CD4-positive, alpha-beta memory T cell (primary cell): ENCODE results near the gene PGLYRP3. TPM values are rescaled to one million over a fixed set of nuclear protein-coding genes. Genes with fewer than 3 reads are reported as not detected.

ENCODE experiments used
- polyA plus RNA-seq, 2 donors: library from polyadenylated mRNA; unstranded; fragments of 300-500 nt; fragmentation: Illumina TruSeq; gene quantifications; one replicate each; pipeline ENCODE4 v1.2.3, GENCODE V29; 2021
- total RNA-seq, 2 experiments: library from RNA; stranded (reverse); gene quantifications; one replicate each; pipeline ENCODE4 v1.2.3, GENCODE V29; 2021

Gene PGLYRP3
- total and polyA plus RNA-seq, 4 experiments from 2014 or later, result not detected

Other genes starting within 250 kb of the PGLYRP3 start
- not detected for gene SPRR2B, start 241.3 kb downstream of the PGLYRP3 start, total RNA-seq
- not detected for gene SPRR2B, start 241.3 kb downstream of the PGLYRP3 start, polyA plus RNA-seq
- not detected for gene SPRR2E, start 218.4 kb downstream of the PGLYRP3 start, total RNA-seq
- not detected for gene SPRR2E, start 218.4 kb downstream of the PGLYRP3 start, polyA plus RNA-seq
- gene SPRR2F, start 199.4 kb downstream of the PGLYRP3 start, total RNA-seq, result not detected
- not detected for gene SPRR2F, start 199.4 kb downstream of the PGLYRP3 start, polyA plus RNA-seq
- not detected for gene SPRR2G, start 162.1 kb downstream of the PGLYRP3 start, total RNA-seq
- not detected for gene SPRR2G, start 162.1 kb downstream of the PGLYRP3 start, polyA plus RNA-seq
- not detected for gene LELP1, start 109.5 kb downstream of the PGLYRP3 start, total RNA-seq
- not detected for gene LELP1, start 109.5 kb downstream of the PGLYRP3 start, polyA plus RNA-seq
- not detected for gene PRR9, start 95.4 kb downstream of the PGLYRP3 start, total RNA-seq
- gene PRR9, start 95.4 kb downstream of the PGLYRP3 start, polyA plus RNA-seq, result not detected
- gene LORICRIN, start 53.3 kb downstream of the PGLYRP3 start, total RNA-seq, result not detected
- gene LORICRIN, start 53.3 kb downstream of the PGLYRP3 start, polyA plus RNA-seq, result not detected
- not detected for gene PGLYRP4, start 35.9 kb upstream of the PGLYRP3 start, total RNA-seq
- gene PGLYRP4, start 35.9 kb upstream of the PGLYRP3 start, polyA plus RNA-seq, result not detected
- gene S100A9, start 44.9 kb upstream of the PGLYRP3 start, total RNA-seq, result 1 to 10 TPM; 7.4 to 7.7 TPM
- gene S100A9, start 44.9 kb upstream of the PGLYRP3 start, polyA plus RNA-seq, result 10 to 100 TPM in 1 of 2 donors, 1 to 10 TPM in 1; 8.0 to 11.6 TPM
- gene S100A12, start 62.7 kb upstream of the PGLYRP3 start, total RNA-seq, result not detected
- under 1 TPM in 1 of 2 donors, not detected in 1; 0.95 TPM for gene S100A12, start 62.7 kb upstream of the PGLYRP3 start, polyA plus RNA-seq
- gene S100A8, start 78.1 kb upstream of the PGLYRP3 start, total RNA-seq, result under 1 TPM in 1 of 2 experiments, not detected in 1; 0.73 TPM
- gene S100A8, start 78.1 kb upstream of the PGLYRP3 start, polyA plus RNA-seq, result 1 to 10 TPM; 1.6 to 4.0 TPM
- not detected for gene S100A7A, start 103.6 kb upstream of the PGLYRP3 start, total RNA-seq
- gene S100A7A, start 103.6 kb upstream of the PGLYRP3 start, polyA plus RNA-seq, result not detected
- not detected for gene S100A7, start 147.7 kb upstream of the PGLYRP3 start, total RNA-seq
- not detected for gene S100A7, start 147.7 kb upstream of the PGLYRP3 start, polyA plus RNA-seq
- gene S100A6, start 223.0 kb upstream of the PGLYRP3 start, total RNA-seq, result 100 to 1,000 TPM; 342 to 356 TPM
- 100 to 1,000 TPM; 848 to 918 TPM for gene S100A6, start 223.0 kb upstream of the PGLYRP3 start, polyA plus RNA-seq
- 1 to 10 TPM in 1 of 2 experiments, under 1 TPM in 1; 0.93 to 1.8 TPM for gene S100A5, start 228.0 kb upstream of the PGLYRP3 start, total RNA-seq
- 1 to 10 TPM in 1 of 2 donors, not detected in 1; 1.5 TPM for gene S100A5, start 228.0 kb upstream of the PGLYRP3 start, polyA plus RNA-seq
- 100 to 1,000 TPM; 329 to 346 TPM for gene S100A4, start 232.9 kb upstream of the PGLYRP3 start, total RNA-seq
- gene S100A4, start 232.9 kb upstream of the PGLYRP3 start, polyA plus RNA-seq, result 1,000 to 10,000 TPM; 2,886 to 3,815 TPM
- gene S100A3, start 236.3 kb upstream of the PGLYRP3 start, total RNA-seq, result not detected
- not detected for gene S100A3, start 236.3 kb upstream of the PGLYRP3 start, polyA plus RNA-seq